Endothelial cell of umbilical vein (primary cell): ENCODE measurements around the gene ANO1. TPM values are rescaled to one million over a fixed set of nuclear protein-coding genes. Genes with fewer than 3 reads are reported as not detected.

Source experiments
- BruUV-seq: library from RNA; stranded (reverse); fragments of 400-500 nt; replicated peaks from 2 replicates; lab custom pipeline; 2021; lab: Mats Ljungman, UMichigan
- CTCF ChIA-PET: fragments of 300-600, 350-600 bp; sonication (Branson Sonifier 250); formaldehyde crosslinking; loops from one replicate; lab custom pipeline; 2021; ENCODE audit warnings: antibody characterized with exemption, inconsistent platforms; lab: Charles Lee
- POLR2A ChIA-PET: fragments of 300-600, 350-600 bp; sonication (Branson Sonifier 250); formaldehyde crosslinking; loops from one replicate; lab custom pipeline; 2021; ENCODE audit warnings: antibody characterized with exemption, inconsistent platforms; lab: Charles Lee
- DNase-seq: peaks from one replicate; pipeline ENCODE4 v3.0.0-alpha.2; 2011; ENCODE audit warnings: low read depth, low spot score
- FAIRE-seq: peaks from 2 replicates; lab custom pipeline; 2011; peaks lifted over from hg19 to GRCh38; lab: Jason Lieb, UNC
- H2AFZ ChIP-seq: 2 replicates; pipeline ENCODE4 v1.6.0; 2012; ENCODE audit warnings: low read depth, low read length, control low read depth, inconsistent platforms
- H3K27ac ChIP-seq: 2 replicates; pipeline ENCODE4 v1.5.1; 2011; ENCODE audit warnings: low read depth, mild to moderate bottlenecking, control low read depth, low read length, moderate library complexity; ENCODE audit not compliant: insufficient read depth
- H3K27me3 ChIP-seq, 2 experiments: 2 replicates each; pipeline versions ENCODE4 v1.6.0 to v1.6.1; 2011; ENCODE audit warnings: low read length in 2 of 2, mixed read lengths in 1 of 2; ENCODE audit not compliant: control insufficient read depth in 2 of 2, insufficient read depth in 2 of 2
- H3K36me3 ChIP-seq, 2 experiments: 2 replicates in 1 of 2; 3 replicates in 1 of 2; pipeline ENCODE4 v1.5.1; 2011; ENCODE audit warnings: low read length in 2 of 2, mild to moderate bottlenecking in 1 of 2, moderate library complexity in 1 of 2; ENCODE audit not compliant: control insufficient read depth in 2 of 2, insufficient read depth in 2 of 2; ENCODE audit errors: extremely low read depth in 1 of 2
- H3K4me1 ChIP-seq: 3 replicates; pipeline ENCODE4 v1.5.1; 2011; ENCODE audit warnings: mild to moderate bottlenecking, low read length; ENCODE audit not compliant: control insufficient read depth, insufficient read depth; ENCODE audit errors: extremely low read depth
- H3K4me2 ChIP-seq: 2 replicates; pipeline ENCODE4 v1.6.1; 2011; ENCODE audit warnings: low read length, control low read depth, mixed read lengths; ENCODE audit not compliant: insufficient read depth
- H3K4me3 ChIP-seq, 3 experiments: fragments of 200-600 bp in 1 of 3; sonication (generic), shearing (Covaris generic) in 1 of 3; replicated peaks in 1 of 3; 2 replicates each; pipeline ENCODE4 v1.5.1; 2011 to 2016; ENCODE audit warnings: control low read depth in 3 of 3, low read length in 3 of 3, mild to moderate bottlenecking in 2 of 3, inconsistent platforms in 1 of 3, low read depth in 1 of 3, moderate library complexity in 1 of 3; ENCODE audit not compliant: insufficient read depth in 1 of 3
- H3K79me2 ChIP-seq: 2 replicates; pipeline ENCODE4 v1.6.0; 2012; ENCODE audit warnings: low read length, inconsistent platforms; ENCODE audit not compliant: control insufficient read depth, insufficient read depth
- H3K9ac ChIP-seq: replicated peaks from 2 replicates; pipeline ENCODE3; 2011; ENCODE audit warnings: low read length, control low read depth; ENCODE audit not compliant: insufficient read depth; ENCODE audit errors: extremely low read depth
- H3K9me1 ChIP-seq: replicated peaks from 3 replicates; pipeline ENCODE4 v1.6.0; 2011; ENCODE audit warnings: mild to moderate bottlenecking, low read length; ENCODE audit not compliant: control insufficient read depth, insufficient read depth; ENCODE audit errors: extremely low read depth
- H3K9me3 ChIP-seq: replicated peaks from 2 replicates; pipeline ENCODE4 v1.5.1; 2012; ENCODE audit warnings: low read length, inconsistent platforms; ENCODE audit not compliant: control insufficient read depth, insufficient read depth
- H4K20me1 ChIP-seq: replicated peaks from 2 replicates; pipeline ENCODE3; 2011; ENCODE audit warnings: mild to moderate bottlenecking, low read length; ENCODE audit not compliant: control insufficient read depth, insufficient read depth; ENCODE audit errors: extremely low read depth
- CTCF ChIP-seq, 2 donors: IDR thresholded peaks; 1 replicate in 1 of 2; 2 replicates in 1 of 2; pipeline ENCODE4 v1.5.1; 2011; ENCODE audit warnings: low read length in 2 of 2, mild to moderate bottlenecking in 2 of 2, moderate library complexity in 2 of 2, control low read depth in 1 of 2, inconsistent platforms in 1 of 2, low read depth in 1 of 2; ENCODE audit not compliant: insufficient read depth in 1 of 2; ENCODE audit errors: extremely low read depth in 1 of 2
- EZH2 ChIP-seq: IDR thresholded peaks from 2 replicates; pipeline ENCODE4 v1.6.1; 2012; ENCODE audit warnings: borderline replicate concordance, low read depth, mild to moderate bottlenecking, moderate library complexity, low read length, inconsistent platforms; ENCODE audit not compliant: severe bottlenecking
- FOS ChIP-seq: IDR thresholded peaks from 2 replicates; pipeline ENCODE4 v1.6.1; 2011; ENCODE audit warnings: mild to moderate bottlenecking, low read length, moderate library complexity, borderline replicate concordance; ENCODE audit not compliant: insufficient read depth
- GATA2 ChIP-seq: IDR thresholded peaks from 2 replicates; pipeline ENCODE4 v1.7.0; 2011; ENCODE audit warnings: low read depth, mild to moderate bottlenecking, moderate library complexity, mixed read lengths, low read length; ENCODE audit not compliant: insufficient read length, insufficient read depth
- JUN ChIP-seq: IDR thresholded peaks from 2 replicates; pipeline ENCODE4 v1.6.1; 2011; ENCODE audit warnings: borderline replicate concordance, low read depth; ENCODE audit not compliant: insufficient read length, insufficient read depth
- MAX ChIP-seq: IDR thresholded peaks from 2 replicates; pipeline ENCODE4 v1.6.1; 2011; ENCODE audit not compliant: insufficient read depth, insufficient read length
- MYC ChIP-seq: IDR thresholded peaks from one replicate; pipeline ENCODE4 v1.6.1; 2011; ENCODE audit warnings: mild to moderate bottlenecking, low read depth, low read length
- POLR2A ChIP-seq: IDR thresholded peaks from 2 replicates; pipeline ENCODE4 v1.6.1; 2012; ENCODE audit warnings: low read depth, mild to moderate bottlenecking, control low read depth, low read length
- POLR2AphosphoS5 ChIP-seq: IDR thresholded peaks from 2 replicates; pipeline ENCODE4 v1.6.1; 2012; ENCODE audit warnings: low read depth, mild to moderate bottlenecking, control low read depth, low read length, moderate library complexity; ENCODE audit not compliant: insufficient read depth
- dilution Hi-C: fragments of 300-500 bp; cut with MboI; formaldehyde crosslinking; loops from one replicate; pipeline ENCODE4 v1.15.0; 2019; ENCODE audit warnings: low sequenced_read_pairs; ENCODE audit not compliant: extremely low pct_ligation_motif_present
- intact Hi-C: fragments of 100-400 bp; cut with micrococcal nuclease; formaldehyde crosslinking; loops from one replicate; pipeline ENCODE4 v1.10.0; 2022
- polyA plus RNA-seq, 4 experiments: library from polyadenylated mRNA; depleted of rRNA in 3 of 4; stranded (reverse) in 3 of 4; unstranded in 1 of 4; fragments of >200 nt; gene quantifications; 2 replicates each; pipeline versions ENCODE4 v1.2.1 to v1.2.3, GENCODE V29; 2011 to 2012; ENCODE audit warnings: missing spikeins in 1 of 4
- total RNA-seq: library from RNA; stranded (reverse); gene quantifications from 2 replicates; pipeline ENCODE4 v1.2.3, GENCODE V29; 2021

The ANO1 gene
- total and polyA plus RNA-seq, 2 donors (not counting 3 experiments of a cell fraction or from before 2014, with no cell fraction given), result 0.03 to 0.40 TPM

- Histone ChIP-seq H3K9me1 (no peaks in the 10 kb centered on the region), H3K36me3 (no peaks in the 10 kb centered on the region), H3K9ac (no peak overlapping the region), H3K9me3 (no peaks in the 10 kb centered on the region), H4K20me1 (no peaks in the 10 kb centered on the region), H3K4me2 (no peak overlapping the region), H2AFZ (no peak overlapping the region), H3K27ac (no peak overlapping the region), H3K79me2 (no peaks in the 10 kb centered on the region), H3K27me3 (peaks cover 21 to 28% of the 10 kb centered on the region in 2 experiments), H3K4me1 (no peaks in the 10 kb centered on the region), H3K4me3 (no peak overlapping the region)
- POLR2A ChIA-PET, result no interaction called here
- TF ChIP-seq EZH2 (no peak), MYC (no peak), POLR2A (no peak), MAX (no peak), CTCF (IDR thresholded peaks at IDR 0.05; ENCODE audit: extremely low read depth in 1 of 2, insufficient read depth in 1 of 2, low read depth in 1 of 2, low read length in 2 of 2) (no peak), JUN (no peak), POLR2AphosphoS5 (no peak), FOS (no peak), GATA2 (no peak)
- no TSS peak for BruUV-seq
- dilution Hi-C loops (no loop called here), intact Hi-C loops (no loop called here)
- DNase-seq (no peak), FAIRE-seq (no peak)
- CTCF ChIA-PET, result interaction anchor here (1.7 kb wide), 1 partner anchor 165 kb away, joined by 9 read pairs; no protein-coding TSS in a partner anchor
Measured at GRCh38 chr11:70080763-70081162, 2.6 kb downstream of the ANO1 start.
